GM19455 (cell line): Measurements from ENCODE around the gene PXN.

Experiments
- ATAC-seq: cut with Tn5 transposase; IDR thresholded peaks from one replicate; pipeline ENCODE4 v1.9.1; 2021; ENCODE audit not compliant: unreplicated experiment

Gene PXN

DNA sequence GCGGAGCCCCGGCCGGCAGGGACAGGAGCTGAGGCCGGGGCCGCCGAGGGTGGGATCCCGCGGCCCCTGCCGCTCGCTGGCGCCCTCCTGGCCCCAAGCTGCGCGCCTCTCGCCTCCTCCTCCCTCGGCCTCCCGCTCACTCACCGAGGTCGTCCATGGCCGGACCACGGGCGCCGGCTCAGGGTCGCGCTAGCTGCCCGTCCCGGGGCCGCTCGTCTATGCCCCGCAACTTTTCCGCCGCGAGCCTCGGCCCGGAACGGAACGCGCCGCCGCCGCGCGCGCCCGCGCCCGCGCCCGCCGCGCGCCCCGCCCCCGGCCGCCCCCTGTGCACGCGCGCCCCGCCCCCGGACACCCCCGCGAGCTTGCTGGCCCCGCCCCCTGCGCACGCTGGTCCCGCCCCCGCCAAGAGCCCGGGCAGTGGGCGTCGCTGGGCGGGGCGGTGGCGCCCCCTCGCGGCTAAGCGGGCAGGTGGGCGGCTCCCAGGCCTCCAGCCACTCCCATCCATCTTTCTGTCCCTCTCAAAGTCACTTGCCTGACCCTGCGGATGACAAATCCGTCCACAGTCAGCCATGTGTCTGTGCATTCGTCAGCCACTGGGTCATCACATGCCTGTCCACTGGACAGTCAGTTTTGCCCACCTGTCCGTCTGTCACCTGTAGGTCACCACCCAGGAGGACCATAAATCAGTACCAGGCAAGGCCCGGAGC is at the start of gene PXN:
Gene PXN (minus strand): TSS at position 258 of the 707 bp plus-strand sequence. CDS start 101 bp downstream, at position 157.
- peak; percentile 60 for ATAC-seq

DNA sequence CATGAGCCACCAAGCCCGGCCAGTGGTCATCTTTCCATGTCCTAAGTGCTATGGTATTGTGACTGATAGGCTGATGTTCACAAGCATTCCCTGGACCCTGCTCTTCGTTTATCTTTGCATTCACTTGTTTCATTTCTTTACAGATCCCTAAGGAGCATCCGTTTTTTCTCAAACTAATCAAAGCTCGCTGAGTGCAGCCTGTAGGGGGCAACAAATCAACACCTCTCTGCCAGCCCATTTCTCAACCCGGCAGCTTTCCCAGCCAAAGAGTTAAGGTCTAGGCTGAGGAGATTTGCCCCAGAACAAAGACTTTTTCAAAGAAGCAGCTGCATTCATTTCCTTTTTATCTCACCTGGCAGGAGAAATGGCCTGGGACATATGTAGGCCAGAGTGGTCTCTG is 48.7 kb upstream of the PXN start:
- ATAC-seq: no peak

DNA sequence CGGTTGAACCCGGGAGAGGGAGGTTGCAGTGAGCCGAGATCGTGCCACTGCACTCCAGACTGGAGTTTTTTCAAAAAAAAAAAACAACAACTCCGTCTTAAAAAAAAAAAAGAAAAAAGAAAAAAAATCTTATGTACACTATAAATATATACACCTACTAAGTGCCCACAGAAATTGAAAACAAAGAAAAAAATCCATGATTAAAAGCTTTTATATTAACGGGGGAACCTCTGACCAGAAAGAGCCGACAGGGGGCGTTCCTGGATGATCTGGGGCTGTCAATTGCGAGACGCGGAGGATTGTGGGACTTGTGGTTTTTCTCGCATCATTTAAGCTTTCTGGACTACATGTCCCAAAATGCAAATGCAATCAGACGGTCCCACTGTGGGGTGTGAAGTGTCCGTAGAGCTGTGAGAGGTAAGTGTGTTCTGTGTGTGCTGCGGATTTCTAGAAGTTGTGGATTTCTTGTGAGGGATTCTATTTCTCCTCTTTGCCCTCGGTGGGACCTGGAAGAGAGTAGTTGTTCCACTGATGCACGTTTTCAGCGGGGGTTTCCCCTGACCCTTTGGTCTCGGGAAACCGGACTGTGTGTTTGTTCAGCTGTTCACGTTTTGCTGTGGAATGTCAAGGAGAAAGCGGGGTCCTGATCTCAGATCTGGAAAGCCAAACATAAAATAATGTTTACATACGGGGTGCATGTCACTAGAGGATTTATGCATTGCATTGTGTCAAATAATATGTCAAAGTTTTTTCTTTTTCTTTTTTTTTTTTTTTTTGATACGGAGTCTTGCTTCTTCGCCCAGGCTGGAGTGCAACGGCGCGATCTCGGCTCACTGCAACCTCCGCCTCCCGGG is 36.7 kb upstream of the PXN start, which contains the start of gene SIRT4:
Gene SIRT4 (plus strand): TSS at position 360 of the 854 bp plus-strand sequence. CDS start 1,241 bp downstream, outside the sequence.
- ATAC-seq: peak; percentile 92

DNA sequence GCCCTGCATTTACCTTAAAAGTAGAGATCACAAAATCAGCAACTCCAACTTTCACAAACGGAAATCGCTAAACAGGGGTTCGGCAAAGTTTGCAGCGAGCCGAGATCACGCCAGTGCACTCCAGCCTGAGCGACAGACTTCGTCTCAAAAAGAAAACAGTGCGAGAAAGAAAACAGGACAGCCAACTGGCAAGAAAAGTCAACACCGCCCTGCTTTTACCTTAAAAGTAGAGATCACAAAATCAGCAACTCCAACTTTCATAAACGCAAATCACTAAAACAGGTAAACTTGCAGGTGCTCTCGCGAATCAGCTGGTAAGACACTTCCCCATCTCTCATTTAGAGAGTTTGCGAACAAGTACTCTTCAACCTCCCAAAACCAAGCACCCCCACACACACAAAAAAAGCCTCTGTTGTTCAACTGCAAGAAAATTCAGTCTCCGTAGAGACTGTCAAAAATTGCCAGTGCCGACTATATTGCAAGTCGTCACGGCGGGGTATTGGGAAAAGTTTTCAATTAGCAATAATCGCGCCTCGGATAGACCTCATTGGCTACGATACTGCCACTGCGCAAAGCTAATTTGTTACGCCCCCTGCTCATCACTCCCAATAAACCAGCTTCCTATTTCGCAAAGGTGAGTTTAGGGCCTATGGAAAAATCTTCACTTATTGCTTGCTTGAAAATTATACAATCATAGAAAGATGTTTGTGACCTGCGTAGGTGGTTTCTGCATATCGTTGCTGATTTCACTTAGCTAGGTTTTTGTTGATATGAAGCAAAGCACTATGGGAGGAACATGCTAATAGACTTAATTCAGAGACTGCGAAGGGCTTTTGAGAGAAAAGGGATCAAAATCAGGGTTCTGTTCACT is 27.4 kb upstream of the PXN start, which contains the start of gene RNU4-1:
Gene RNU4-1 (minus strand): TSS at position 577 of the 871 bp plus-strand sequence.
- peak; percentile 59 for ATAC-seq

- peak; percentile 16 for ATAC-seq
These were observed 26.8 kb upstream of the PXN start for GRCh38 chr12:120292411-120292660.

- ATAC-seq: no peak
These were observed 25.2 kb upstream of the PXN start for GRCh38 chr12:120290609-120291305.

DNA sequence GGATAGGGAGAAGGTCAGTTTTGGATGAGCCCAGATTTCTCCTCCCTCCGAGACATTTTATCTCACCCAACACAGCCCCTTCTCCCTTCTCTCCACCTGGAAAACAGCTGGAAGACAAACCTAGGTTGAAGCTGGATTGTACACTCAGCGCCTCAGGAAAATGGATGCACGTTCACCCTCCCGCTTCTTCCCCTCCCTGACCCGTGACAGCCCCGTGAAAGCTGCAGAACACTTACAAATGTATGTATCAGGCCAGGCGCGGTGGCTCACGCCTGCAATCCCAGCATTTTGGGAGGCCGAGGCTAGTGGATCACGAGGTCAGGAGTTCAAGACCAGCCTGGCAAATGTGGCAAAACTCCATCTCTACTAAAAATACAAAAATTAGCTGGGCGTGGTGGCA is 22.0 kb upstream of the PXN start:
- ATAC-seq: no peak

DNA sequence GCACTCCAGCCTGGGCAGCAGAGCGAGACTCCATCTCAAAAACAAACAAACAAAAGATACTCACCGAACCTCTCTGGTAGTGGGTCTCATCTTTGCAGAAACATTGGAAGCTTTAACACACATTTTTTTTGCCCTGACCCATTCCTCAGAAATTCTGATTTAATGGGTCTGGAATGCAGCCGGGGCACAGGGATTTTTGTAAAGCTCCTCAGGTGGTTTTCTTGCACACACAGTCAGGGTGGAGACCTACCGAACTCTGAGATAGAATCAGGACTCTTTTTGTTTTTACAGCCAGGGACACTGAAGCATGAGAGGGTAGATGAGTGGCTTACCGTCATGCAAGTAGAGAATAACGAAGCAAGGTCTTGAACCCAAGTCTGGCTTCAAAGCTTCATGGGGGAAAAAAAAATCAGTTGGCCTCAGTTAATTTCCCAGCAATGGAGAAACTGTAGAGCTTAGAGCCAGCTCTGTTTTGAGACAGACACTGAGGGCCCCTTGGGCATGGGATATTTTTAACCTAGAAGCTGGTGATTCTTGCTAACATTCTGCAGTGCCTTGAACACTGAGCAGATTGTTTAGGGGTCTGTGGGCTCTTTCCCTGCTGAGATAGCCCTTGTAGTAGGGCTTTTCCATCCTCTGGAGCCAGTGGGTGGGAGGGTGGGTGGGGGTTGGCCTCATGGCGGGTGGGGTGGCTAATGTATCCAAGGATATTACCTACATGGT is 21.4 kb upstream of the PXN start:
- ATAC-seq: no peak

DNA sequence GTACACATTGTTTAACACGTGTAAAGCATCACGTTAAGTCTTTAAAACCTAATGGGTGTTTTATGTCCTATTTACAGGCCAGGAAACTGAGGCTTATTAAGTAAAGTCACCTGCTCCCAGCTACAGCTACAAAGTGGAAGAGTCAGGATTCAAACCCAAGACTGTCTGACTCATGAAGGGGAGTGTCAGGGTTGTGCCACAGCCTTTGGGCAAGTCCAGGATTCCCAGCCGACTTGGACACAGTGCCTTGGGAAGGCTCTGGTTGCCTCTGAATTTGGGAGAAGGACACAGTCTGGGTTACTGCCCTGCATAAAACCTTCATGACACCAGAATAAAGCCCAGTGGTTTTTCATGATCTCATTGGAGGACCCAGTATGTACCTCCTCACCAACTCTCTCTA is 18.9 kb upstream of the PXN start:
- ATAC-seq: no peak

DNA sequence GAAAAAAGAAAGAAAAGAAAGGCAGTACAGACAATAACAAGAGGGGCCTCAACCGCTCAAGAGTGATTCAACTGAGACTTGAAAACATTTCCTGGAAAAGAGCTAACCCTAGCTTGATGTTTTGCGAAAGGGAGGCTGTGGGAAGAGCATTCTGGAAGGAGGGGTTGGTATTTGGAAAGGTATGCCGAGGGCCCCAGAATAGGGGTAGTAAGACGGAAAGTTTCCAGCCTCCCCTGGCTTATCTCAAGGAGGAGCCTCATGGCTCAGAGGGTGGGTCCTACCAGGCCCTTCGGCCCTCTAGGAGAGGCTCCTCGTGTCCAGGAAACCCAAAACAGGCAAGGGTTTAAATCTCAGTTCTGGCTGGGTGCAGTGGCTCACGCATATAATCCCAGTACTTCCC is 17.8 kb upstream of the PXN start:
- no peak for ATAC-seq

DNA sequence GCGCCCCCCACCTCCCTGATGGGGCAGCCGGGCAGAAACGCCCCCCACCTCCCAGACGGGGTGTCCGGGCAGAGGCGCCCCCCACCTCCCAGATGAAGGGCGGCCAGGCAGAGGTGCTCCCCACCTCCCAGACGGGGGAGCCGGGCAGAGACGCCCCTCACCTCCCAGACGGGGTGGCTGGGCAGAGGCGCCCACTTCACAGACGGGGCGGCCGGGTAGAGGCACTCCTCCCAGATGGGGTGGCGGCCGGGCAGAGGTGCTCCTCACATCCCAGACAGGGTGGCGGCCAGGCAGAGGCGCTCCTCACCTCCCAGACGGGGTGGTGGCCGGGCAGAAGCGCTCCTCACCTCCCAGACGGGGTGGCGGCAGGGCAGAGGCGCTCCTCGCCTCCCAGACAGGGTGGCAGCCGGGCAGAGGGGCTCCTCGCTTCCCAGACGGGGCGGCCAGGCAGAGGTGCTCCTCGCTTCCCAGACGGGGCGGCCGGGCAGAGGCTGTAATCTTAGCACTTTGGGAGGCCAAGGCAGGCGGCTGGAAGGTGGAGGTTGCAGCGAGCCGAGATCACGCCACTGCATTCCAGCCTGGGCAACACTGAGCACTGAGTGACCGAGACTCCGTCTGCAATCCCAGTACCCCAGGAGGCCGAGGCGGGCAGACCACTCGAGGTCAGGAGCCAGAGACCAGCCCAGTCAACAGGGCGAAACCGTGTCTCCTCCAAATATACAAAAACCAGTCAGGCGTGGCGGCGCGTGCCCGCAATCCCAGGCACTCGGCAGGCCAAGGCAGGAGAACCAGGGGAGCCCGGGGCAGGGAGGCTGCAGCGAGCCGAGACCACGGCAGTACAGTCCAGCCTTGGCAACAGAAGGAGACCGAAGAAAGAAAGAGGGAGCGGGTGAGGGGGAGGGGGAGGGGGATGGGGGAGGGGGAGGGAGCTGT is 12.9 kb upstream of the PXN start:
- ATAC-seq: no peak

- ATAC-seq: no peak
These were observed 11.2 kb upstream of the PXN start for GRCh38 chr12:120276734-120277133.

DNA sequence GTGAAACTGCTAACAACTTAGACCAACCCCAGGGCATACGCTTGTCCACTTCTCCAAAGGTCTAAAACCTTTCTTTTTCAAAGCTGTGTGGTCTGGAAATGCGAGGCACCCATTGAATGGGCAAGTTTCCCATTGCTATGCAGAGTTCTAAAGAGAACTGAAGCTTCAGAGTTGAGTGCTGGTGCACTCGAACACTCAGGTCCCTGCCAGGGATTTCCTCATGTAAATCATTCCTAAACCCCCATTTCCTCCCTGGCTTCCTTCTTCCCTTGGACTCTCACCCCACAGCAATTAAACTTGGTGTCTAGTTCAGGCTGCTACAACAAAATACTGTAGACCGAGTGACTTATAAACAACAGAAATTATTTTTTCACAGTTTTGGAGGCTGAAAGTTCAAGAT is 2.2 kb upstream of the PXN start:
- ATAC-seq: no peak

GRCh38 chr12:120266180-120266870 is 795 bp upstream of the PXN start:
- no peak for ATAC-seq

DNA sequence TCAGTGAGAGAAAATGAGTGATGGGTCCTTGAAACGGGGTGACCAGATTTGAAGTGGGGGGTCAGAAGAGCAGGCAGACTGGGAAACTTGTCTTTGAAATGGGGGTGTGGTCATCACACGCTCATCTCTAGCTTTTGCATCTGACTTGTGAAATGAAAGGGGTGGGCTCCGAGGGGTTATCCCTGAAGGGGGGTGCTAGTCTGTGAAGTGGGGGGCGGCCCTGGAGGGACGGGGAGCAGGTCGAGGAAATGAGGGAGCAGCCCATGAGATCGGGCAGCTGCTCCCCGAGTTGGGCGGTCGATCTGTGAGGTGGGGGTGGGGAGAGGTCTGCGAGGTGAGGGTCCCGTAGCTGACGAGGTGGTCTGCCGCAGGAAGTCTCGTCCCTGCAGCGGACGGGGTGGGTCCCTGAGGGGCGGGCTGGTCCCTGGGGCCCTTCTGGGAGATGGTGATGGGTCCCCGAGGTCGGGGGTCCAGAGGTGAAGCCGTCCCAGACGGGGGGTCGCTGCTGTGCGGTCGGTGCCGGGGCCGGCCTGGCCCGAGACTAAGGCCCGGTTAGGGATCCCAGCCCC is 542 bp downstream of the PXN start:
- ATAC-seq: no peak

- ATAC-seq: no peak
These were observed 1.2 kb downstream of the PXN start for GRCh38 chr12:120264086-120264903.

DNA sequence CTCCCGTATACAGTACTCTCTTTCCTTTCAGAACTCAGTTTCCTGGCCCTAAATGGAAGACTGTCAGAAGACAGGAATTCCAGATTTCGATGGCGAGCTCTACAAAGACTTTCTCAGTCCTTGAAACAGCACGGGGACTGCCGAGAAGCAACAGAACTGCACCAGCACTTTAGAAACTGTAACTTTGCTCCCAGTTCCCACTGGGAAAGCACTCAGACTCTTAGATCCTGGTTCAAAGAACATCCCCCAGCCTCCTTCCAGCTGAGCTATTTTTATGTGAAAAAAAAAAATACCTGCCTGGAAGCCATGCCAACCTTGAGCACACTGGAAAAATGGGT is 1.8 kb downstream of the PXN start:
- no peak for ATAC-seq
